ENCODE data around the gene ATP5F1E.

ATP5F1E gene

DNA sequence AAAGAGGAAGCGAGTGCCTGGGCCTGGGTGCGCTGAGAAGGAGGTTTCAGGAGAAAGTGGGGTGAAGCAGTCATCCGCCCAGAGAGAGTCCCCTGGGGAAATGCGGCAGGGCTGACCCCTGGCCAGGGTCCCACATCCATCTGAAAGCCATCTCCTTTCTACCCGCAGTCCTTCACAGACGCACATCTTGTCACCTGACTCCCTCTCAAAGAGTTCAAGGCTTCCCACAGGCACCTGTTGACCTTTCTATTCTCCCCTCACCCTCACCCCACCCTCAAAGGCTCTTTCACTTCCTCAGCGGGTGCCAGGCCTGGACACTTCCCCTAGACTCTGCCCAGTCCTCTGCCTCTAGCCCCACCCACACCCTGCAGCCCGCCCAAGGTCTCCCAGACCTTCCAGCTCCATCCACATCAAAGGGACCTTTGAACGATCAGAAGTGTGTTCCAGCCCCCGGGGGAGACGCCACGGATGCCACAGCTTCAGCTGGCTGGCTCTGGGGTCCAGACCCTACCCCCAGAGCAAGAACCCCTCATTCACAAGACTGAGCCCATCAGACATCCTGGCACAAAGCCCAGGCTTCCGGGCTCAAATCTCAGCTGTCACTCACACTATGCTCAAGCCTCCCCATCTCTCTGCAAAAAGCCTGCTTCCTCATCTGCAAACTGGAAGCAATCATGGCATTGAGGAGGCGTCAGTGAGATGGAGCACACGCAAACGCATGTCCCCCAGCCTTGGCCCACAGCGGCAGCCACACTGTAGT, 27.2 kb downstream of the ATP5F1E start:
- DNase-seq: no peak

DNA sequence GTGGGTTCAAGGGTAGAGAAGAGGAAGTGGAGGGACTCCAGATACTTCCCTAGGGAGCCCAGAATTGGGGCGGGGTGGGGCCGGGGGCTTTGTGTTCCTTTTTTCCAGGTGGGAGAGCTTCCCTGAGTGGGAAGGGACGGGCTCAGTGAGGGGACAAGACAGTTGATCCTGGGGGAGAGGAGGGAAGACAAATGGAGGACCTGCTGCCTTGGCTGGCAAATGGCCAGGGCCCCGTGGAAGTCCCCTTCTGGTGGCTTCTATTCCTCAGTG, 27.7 kb downstream of the ATP5F1E start:
- no peak for DNase-seq

DNA sequence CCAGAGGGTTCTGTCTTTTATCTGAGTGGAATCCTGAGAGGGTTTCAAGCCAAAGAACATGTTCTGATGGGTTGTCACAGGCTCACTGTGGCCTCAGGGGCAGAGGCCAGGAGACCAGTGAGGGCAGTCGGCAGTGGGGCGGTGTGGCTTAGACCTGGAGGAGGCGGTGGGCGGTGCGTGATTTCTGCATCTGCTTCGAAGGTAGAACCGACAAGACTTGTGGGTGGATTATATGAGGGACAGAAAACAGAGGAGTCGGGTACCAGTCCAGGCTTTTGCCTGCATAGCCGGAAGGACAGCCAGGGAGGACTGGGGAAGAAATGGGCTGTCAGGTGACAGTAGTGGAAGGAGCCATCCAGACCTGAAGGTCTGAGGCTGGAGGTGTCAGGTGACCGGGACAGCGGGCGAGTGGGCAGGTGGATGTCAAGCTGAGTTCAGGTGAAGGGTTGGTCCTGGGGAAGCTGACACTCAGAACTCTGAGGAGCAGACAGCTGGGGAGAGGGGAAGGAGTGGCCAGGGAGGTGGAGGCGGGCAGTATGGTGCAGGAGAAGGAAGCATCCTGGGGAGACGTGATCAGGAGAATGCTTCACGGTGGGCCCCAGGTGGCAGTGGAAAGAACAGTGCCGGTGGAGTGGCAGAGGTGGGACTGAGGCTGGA, 28.2 kb downstream of the ATP5F1E start:
- no peak for DNase-seq

DNA sequence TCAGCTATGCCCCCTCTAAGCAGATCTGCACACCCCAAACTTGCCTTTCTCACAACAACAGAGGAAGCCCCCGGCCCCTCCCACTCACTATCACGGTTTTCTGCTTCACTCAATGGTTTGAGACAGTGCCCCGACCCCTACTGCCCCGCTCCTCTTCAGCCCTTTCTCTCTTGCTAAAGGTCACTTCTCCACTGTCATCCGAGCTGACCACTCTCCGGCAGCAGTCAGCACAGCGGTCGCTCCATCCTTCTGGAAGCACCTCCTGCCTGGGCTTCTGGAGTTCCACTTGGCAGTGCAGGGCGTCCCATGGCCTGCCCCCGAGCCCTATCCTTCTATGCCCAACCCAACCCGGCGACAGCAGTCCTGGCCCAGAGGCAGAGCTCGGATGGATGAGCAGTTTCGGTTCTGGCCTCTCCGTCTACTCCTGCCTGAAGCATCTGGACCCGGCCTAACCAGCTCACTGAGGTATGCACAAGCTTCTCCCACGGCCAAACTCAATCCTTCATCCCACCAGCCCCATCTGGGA, 29.2 kb downstream of the ATP5F1E start:
- DNase-seq: no peak

DNA sequence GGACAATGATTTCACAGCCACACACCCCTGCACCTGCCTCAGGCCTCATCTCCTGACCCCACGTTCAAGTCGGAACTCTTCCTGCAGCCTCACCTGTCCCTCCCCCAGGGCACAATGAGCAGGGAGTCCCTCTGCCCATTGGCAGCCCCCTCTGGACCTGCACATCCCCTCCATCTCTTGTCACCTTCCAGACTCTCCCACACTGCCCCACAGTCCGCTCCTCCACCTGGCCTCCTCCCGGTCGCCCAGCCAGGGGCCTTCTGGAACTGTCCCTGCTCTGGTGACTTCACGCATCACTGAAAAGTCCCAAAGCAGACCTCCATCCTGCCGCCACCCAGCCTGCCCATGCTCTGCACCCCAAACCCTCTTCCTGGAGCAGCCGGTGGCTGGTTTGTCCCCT, 29.7 kb downstream of the ATP5F1E start:
- DNase-seq: no peak

DNA sequence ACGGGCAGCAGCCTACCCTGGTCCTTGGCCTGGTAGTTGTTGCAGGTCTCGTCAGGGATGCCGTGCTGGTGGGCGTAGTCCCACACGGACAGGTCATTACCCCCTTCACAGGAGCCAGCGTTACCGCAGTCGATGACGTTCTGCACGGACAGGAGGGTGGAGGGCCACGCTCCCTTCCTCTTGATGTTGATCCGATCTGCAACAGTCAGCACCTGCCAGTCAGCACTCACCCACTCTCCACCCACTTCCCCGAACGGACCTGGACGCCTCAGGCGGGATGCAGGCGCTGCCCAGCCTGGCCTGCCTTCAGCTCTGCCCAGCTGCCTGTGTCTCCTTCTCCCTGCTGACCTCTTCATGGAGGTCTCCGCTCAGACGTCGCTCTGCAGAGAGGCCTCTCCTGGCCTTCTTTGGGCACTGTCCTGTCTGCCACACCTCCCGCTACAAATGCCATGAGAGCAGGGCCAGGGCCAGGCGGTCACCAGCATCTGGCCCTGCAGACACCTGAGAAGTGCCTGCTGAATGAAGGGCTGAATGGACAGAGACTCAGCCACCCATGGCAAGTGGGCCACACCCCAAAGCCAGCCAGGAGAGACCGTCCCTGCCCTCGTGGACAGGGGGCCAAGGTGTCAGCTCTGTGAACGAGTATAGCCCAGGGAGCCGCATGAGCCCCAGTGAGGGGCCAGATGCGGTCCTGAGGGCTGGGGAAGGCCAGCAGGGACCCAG, 30.5 kb downstream of the ATP5F1E start:
- no peak for DNase-seq

DNA sequence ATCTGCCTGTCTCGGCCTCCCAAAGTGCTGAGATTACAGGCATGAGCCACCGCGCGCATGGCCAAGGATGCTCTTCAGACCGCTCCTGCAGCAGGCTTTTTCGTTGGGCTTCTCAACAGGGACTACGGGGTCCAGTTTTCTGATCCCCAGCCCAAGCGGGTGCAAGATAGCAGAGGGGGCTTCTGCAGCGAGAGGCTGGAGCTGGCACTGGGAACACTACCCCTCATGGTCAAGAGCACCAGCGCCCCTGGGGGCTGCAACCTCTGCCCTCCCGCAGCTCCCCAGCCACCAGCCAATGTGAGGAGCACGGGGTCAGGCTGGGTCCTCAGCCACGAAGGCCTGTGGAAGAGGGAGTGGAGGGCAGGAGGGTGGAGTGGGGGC, 31.1 kb downstream of the ATP5F1E start:
- no peak for DNase-seq

DNA sequence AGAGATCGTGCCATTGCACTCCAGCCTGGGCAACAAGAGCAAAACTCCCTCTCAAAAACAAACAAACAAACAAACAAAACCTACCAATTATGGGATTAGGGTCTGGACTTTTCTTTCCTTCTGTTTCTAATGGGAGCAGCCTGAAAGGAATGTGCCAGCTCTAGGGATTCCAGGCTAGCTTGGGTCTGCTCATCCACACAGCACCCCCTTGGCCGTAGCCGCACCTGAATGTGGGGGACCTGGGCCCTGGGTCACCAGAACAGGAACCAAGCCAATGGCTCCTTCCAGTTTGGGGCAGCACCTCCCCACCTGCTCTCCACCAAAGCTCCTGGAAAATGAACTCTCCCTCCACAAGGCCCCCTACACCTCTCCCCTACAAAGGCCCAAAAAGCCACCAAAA, 31.8 kb downstream of the ATP5F1E start:
- DNase-seq: no peak

DNA sequence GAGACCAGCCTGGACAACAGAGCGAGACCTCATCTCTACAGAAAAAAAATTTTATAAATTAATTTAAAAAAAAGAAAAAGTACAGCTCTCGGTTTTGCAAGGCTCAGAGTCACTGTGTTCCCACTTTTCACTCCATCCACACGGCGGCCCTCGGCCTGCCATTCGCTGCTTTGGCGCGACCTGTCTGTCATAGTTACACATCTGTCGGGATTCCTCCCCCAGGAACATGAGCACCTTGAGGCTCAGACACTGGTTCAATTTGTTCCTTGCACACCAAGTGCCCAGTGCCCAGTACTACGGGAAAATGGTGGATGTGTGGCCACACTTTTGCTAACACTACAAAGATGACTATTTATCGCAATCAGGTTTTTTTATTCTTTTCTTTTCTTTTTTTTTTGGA, 33.5 kb downstream of the ATP5F1E start:
- DNase-seq: no peak

DNA sequence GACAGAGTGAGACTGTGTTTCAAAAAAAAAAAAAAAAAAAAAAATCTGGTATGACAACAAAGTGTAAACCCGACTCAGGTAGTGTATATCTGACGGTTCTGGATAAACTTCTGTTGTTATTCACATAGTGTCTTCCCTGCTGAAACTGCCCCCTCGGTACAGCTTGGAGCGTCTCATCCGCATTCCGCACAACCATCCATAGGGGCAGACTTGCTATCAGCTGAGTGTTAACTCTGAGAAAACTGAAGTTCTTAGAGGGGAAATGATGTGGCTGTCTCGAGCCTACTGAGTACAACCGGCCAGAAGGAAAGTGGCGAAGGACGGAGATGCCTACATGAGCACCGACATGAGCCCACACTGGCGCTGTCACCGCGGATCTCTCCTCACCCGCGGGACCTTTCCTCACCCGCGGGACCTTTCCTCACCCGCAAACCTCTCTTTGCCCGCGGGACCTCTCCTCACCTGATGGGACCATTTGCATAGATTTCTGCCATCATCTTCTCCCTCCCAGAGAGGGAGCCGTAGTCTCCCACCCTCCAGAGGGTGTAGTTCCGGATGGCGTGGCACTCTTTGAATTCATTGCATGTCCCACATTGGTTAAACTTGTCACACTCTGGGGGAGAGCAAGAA, 34.9 kb downstream of the ATP5F1E start:
- DNase-seq: no peak

DNA sequence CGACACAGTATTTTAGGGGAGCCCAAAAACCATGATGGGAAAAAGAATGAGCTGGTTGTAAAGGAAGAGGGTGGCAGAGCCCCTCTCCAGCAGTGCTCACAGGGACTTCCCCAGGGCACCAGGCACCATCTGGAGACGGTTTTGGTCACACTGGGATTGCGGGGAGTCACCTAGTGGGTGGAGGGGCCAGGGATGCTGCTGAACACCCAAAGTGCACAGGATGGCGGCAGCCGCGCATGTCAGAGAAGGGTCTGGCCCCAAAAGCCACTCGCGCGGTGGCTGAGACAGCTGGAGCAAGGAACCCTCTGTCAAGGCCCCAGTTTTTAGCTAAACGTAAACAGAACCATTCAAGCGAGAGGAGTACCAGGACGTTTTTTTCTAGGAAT, 35.9 kb downstream of the ATP5F1E start:
- DNase-seq: no peak

DNA sequence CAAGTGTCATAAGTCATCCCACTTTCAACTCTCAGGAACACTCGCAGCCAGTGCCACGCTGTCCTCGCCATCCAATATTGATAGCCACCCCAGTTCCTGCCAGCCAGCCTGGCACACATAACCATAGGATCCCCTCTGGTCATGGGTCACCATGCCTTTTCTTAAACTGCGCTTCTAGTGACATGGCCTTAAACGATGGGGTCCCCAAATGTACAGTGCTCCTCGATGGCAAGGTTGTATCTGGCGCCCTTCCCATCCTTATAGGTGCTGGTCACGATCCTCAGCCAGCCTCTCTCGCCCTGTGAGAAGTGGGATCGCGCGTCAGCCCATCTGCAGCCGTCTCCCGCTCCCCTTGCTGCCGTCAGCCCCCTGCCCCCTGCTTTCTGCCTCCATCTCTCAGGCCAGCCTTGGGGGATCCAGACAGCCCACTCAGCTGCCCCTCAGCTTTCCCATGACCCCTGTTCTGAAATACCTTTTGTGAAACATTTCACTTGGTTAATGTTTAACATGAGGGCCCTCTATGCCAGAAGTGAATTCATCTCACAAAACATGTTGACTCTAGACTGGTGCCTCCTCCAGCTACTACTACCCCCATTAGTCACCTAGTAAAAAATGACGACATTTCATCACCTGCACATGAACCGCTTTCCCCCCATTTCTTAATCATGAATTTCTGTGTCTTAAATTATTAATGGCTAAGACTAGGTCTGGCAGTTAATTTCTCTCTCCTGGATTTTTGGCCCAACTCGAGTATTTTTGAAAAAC, 36.5 kb downstream of the ATP5F1E start:
- no peak for DNase-seq

DNA sequence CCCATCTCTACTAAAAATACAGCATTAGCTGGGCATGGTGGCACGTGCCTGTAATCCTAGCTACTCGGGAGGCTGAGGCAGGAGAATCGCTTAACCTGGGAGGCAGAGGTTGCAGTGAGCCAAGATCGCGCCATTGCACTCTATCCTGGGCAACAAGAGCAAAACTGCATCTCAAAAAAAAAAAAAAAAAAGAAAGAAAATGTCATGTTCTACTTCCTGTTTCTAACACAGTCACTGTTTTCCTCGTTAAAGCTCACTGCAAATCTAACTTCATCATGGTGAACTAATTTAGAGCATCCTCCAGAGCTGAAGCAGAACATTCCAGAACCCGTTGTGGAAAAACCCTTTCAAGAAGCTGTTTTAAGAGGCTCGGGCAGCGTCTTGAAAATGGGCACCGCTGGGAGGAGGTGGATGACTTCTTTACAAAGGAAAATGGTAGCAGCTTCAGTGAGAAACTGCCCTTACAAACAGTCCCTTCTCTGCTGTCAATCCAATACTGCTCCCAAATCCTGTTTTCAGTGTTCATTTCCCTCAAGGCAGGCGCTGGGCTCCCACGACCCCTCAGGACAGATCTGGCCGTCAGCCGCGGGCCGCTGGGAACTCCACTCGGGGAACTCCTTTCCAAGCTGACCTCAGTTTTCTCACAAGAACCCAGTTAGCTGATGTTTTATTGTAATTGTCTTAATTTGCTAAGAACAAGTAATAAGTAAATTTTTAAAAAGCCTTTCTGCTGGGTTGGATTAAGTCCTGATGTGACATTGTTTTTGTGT, 37.6 kb downstream of the ATP5F1E start:
- no peak for DNase-seq

DNA sequence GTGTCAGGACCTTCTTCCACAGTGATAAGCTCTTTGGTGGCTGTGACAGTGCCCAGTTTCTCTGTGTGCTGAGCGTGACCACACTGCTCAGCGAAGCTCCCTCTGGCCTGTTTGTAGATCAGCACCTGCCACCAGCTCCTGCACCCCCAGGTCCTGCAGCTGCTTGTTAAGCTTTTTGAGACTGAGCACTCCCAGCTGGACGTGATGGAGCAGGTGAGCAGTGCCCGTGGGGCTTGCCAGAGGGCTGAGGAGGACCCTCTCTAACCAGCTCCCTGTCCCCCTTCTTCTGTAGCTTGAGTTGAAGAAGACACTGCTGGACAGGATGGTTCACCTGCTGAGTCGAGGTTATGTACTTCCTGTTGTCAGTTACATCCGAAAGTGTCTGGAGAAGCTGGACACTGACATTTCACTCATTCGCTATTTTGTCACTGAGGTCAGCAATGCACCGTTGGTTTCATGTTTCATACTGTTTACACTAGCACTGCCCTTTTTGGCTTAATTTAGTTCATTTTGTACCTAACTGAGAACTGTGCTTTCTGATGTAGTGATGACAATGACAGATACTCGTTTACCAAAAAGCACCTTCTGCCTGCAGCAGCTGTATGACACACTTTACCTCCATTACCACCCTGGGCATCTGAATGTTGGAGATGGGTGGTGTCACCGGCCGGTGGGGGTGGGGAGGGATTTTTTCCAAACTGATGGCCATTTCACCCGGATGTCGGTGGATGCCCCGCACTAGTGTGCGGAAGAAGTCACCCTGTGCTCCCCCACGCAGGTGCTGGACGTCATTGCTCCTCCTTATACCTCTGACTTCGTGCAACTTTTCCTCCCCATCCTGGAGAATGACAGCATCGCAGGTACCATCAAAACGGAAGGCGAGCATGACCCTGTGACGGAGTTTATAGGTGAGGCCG, 38.5 kb downstream of the ATP5F1E start:
- DNase-seq: no peak

DNA sequence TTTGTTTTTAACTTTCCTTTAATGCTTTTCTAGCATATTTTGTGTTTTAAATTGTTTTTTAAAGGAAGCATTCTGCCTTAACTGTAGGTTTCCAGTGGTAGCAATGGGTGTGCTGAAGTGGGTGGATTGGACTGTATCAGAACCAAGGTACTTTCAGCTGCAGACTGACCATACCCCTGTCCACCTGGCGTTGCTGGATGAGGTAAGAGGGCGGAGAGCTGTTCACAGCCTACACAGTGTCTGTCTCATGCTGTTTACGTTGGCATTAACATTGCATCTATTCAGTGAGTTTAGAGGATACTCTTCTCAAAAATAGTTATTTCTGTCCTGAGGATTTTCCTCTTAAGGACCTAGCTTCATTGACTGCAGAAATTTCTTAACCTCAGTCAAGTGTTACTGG, 39.2 kb downstream of the ATP5F1E start:
- DNase-seq: no peak

DNA sequence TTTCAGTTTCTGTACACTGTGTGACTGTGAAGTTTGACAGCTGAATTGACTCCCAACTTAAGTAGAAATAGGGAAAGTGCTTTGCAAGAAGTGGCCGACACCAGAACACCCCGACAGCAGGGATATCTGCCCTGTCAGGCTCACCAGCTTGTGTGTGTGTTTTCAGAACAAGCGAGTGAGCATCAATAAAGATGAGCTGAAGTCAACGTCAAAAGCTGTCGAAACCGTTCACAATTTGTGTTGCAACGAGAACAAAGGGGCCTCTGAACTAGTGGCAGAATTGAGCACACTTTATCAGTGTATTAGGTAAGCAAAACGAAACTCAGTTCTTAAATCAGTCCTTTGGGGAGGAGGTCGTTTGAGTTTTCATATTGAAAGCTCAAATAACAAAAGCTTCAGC, 40.4 kb downstream of the ATP5F1E start:
- DNase-seq: no peak

DNA sequence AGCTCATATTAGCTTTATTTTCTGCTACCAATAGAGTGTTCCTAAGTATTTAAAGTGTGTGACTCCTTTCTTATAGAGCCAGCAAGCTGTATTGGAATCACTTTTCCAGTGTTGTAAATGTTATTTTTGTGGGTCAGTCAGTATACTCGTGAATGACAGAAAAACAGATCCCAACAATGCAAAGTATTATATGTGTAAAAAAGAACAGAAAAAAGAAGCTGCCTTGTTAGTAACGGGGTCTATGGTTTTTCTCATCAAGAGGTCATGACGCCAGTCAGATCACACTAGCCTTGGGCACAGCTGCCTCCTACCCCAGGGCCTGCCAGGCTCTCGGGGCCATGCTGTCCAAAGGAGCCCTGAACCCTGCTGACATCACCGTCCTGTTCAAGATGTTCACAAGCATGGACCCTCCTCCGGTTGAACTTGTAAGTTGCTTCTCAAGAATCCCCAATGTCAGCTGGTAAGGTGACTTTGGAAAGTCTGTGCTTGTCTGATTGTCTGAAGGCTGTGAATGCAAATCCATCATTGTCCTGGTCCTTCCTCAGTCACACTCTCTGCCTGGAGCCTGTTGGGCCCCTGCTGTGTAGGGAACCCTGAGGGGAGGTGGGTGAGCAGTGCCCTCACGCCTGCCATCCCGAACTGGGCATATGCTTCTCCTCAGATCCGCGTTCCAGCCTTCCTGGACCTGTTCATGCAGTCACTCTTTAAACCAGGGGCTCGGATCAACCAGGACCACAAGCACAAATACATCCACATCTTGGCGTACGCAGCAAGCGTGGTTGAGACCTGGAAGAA, 41.3 kb downstream of the ATP5F1E start:
- DNase-seq: no peak

DNA sequence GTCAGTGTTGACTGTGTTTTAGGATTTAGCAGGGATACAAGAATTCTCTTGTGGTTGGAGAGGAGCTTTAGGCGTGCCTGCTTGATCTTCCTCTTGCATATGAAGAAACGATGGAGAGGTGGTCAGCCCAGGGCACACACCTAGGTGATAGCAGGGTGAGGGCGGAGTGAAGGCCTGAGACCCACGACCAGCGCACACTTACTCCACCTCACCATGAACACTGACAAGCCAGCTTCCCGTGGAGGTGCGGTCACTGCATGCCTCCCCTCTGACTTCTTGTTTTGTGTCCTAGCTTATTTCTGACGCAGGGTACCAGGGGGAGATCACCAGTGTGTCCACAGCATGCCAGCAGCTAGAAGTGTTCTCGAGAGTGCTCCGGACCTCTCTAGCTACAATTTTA, 42.9 kb downstream of the ATP5F1E start:
- DNase-seq: no peak

DNA sequence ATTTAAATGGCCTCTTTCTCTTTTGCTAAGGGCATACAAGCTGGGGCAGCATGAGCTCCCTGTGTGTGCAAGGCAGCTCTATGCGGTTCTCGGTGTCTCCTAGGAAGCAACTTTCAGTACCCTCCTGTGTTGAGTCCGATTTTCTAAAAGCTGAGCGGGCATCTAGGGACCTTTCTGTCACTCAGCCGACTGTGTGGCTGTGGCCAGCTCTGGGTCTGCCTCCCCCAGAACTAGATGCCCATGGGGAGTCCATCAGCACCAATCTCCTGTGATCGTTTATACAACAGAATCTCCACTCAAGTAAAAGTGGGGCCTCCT, 43.6 kb downstream of the ATP5F1E start:
- DNase-seq: no peak
